NCI-H2227 (cell line): ENCODE results near the gene CATSPERB.
"Not testable (repeated sequence)": the region's sequence is repeated elsewhere in the genome, so short reads cannot be mapped to it uniquely, and the experiment has no call there.

Source experiments
- DNase-seq: peaks from one replicate; lab custom pipeline; 2025; ENCODE audit not compliant: unreplicated experiment; lab: John Stamatoyannopoulos, UW

Gene CATSPERB

DNA sequence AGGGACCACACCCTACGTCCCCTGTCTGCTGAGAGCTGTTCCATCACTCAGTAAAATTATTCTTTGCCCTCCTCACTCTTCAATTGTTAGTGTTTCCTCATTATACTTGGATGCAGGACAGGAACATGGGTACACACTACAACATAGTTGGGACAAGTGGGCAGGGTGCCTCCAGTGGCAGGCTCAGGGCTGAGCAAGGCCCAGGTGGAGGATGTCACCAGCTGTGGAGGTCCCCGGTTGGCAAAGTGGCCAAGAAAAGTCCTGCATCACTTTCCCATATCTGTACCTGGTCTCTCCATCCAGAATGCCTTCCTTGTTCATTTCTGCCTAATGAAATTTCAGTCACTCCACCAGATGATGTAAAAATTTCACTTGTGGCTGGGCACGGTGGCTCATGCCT, 149.1 kb downstream of the CATSPERB start:
- no peak for DNase-seq

DNA sequence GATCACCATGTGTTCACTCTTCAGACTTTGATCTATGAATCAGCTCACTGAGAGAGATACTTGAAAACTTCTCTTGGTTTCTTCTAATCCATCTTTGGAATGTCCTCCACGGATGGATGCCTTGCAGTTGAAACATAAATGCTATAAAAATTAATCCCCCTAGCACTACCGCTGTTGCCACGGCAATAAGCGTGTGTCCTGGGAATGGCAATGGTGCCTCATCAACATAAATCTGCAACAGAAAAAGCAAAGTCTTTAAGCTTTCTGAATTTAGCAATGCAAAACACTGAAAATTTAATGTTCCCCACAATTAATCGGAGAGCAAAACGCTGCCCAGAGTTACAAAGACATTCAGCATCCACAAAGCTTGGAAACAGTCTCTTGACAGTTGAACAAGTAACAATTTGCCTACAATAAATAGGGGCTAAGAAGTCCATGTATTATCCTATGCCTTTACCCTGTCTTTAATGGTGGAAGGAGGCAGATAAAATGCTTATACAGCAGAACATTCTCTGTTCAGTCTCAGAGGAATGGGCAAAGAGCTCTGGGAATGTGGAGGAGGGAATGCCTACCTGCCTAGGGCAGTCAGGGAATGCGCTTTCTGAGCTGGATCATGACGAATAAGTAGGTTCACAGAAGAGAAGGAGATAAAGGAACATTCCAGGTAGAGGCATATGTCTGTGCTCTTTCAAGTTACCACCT, 150.9 kb downstream of the CATSPERB start:
- DNase-seq = no peak

DNA sequence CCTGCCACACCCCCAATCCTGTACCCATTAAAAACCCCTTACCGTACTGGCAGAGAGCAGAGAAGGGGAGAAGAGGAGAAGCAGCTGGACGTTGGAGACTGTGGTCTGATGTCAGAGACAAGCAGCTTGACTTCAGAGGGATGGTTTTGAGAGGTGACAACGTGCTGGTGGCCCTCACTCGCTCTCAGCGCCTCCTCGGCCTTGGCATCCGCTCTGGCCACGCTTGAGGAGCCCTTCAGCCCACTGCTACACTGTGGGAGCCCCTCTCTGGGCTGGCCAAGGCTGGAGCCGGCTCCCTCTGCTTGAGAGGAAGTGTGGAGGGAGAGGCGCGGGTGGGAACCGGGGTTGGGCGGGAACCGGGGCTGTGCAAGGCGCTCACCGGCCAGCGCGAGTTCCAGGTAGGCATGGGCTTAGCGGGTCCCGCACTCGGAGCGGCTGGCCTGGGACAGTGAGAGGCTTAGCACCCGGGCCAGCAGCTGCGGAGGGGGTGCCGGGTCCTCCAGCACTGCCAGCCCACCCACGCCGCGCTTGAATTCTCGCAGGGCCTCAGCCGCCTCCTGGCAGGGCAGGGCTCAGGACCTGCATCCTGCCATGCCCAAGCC, 154.2 kb downstream of the CATSPERB start:
- DNase-seq = no peak

DNA sequence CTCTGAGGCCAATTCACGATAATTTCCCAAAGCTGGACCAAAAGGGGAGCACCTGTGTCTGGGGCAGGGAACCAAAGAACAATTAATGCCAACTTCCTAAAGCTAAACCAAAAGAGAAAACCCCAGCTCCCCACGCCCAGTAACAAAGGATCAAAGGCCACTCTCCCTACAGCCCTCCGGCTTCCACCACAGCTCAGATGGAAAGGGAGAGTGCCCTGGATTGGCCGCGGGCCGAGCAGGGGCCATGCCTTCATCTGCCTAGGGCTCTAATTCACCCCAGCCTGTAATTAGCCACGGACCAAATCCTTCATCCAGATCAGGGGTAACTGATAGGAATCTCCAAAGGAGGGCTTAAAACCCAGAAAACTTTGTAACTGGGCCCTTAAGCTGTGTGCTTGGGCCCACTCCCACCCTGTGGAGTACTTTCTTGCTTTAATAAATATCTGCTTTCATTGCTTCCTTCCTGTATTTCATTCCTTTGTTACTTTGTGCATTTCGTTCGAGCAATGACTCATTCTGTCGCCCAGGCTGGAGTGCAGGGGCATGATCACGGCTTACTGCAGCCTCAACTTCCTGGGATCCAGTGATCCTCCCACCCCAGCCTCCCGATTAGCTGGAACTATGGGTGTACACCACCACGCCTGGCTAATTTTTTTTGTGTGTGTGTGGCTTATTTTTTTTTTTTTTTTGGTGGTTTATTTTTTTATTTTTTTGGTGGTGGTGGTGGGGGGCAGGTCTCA, 156.2 kb downstream of the CATSPERB start:
- no peak for DNase-seq

DNA sequence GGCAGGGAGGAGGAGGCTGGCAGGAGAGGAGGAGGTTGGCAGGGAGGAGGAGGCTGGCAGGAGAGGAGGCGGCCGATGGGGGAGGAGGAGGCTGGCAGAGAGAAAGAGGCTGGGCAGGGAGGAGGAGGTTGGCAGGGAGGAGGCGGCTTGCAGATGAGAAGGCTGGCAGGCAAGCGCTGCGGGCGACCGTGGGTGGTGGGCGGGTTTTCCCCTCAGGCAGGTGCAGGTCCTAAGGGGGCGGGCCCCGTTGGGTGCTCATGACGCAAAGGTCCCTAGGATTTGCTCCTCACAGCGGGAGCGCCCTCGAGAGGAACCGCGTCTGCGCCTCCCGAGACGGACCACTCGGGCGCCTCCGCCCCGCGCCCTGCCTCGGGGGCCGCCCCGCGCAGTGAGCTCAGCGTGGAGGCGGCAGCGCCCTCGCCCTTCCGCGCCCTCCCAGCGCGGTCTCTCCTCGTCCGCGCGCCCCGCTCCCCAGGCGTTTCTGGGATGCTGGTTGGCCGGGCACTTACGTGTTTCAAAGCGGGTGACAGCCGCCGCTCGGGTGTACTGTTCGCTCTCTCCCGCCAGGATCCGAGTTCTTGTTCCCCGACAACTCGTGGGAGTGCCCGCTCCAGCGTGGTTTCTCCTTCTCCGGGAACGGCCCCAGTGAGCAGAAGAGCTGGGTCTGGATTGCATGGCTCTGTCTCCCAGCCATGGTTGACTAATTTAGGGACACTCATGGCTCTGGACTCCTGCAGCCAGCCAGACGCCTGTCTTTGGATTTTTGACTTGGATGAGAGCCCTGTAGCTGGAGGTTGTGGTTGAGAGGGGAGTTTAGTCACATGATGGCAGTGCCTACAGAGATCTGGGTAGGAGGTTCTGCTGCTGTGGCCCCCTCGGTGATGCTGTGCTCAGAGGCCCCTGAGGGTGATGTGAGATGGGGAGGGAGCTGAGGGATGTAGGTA, 157.7 kb downstream of the CATSPERB start:
- DNase-seq = peak; percentile 31

DNA sequence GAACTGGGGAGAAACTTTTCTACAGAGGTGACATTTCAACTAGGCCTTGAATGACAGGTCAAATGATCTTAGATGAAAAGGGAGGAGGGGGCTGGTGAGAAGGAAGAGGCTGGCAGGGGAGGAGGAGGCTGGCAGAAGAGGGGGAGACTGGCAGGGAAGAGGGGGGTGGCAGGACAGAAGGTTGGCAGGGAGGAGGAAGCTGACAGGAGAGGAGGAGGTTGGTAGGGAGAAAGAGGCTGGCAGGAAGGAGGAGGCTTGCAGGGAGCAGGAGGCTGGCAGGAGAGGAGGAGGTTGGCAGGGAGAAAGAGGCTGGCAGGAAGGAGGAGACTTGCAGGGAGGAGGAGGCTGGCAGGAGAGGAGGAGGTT, 158.4 kb downstream of the CATSPERB start:
- no peak for DNase-seq

DNA sequence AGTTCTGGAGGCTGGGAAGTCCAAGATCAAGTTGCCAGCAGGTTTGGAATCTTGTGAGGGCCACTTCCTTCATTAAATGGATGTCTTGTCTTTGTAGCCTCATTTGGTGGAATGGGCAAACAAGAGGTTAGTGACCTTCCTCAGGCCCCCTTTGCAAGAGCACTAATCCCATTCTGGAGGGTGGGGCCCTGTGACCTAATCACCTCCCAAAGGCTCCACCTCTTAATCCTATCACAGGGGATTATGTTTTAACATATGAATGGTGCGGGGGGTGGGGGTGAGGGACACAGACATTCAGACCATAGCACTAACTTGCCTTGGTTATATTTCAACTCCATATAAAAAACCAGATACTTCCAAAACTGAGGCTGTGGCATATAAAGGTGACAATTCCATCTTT, 161.9 kb downstream of the CATSPERB start:
- no peak for DNase-seq

DNA sequence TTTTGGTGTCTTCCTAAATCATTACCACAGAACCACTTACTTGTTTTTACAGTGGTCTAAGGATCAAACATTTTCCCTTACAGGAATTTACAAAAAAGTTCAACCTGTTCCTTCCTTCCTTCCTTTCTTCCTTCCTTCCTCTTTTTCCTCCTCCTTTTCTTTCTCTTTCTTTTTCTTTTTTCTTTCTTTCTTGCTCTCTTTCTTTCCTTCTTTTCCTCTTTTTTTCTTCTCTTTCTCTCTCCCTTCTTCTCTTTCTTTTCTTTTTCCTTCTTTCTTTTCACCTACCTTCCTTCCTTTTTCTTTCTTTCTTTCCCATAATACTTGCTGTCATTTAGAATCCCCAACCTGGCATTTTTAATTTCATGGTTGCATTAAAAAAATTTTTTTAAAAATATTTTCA, 162.6 kb downstream of the CATSPERB start:
- DNase-seq = no peak

DNA sequence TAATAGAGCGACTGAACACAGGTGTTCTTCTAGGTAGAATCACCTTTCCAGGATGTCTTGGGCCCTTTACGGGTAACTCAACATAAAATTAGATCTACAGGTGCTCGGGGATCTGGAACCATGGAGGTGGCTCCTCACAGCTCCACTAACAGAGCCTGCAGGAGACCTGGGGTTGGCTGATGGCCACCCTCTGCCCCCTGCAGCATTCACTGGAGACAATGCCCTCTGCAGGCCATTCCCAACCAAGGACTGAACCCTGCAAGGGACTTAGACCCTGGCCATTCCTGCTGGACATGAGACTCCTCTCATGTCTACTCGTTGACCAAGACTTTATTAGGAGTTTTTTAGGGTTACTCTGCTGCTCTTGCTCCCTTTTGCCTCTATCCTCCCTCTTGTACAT, 163.3 kb downstream of the CATSPERB start:
- no peak for DNase-seq

DNA sequence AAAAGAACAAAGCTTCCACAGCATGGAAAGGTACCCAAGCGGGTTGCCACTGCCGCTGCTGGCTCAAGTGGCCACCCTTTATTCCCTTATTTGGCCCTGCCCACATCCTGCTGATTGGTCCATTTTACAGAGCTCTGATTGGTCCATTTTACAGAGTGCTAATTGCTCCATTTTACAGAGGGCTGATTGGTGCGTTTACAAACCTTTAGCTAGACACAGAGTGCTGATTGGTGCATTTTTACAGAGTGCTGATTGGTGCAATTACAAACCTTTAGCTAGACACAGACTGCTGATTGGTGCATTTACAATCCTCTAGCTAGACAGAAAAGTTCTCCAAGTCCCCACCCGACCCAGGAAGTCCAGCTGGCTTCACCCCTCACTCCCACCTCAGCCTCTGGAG, 164.1 kb downstream of the CATSPERB start:
- DNase-seq = not testable (repeated sequence)

DNA sequence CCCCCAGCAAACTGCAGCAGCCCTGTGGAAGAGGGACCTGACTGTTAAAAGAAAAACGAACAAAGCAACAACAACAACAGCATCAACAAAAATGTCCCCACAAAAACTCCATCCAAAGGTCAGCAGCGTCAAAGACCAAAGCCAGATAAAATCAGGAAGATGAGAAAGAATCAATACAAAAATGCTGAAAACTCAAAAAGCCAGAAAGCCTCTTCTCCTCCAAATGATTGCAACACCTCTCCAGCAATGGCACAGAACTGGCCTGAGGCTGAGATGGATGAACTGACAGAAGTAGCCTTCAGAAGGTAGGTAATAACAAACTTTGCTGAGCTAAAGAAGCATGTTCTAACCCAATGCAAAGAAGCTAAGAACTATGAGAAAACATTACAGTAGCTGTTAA, 176.4 kb downstream of the CATSPERB start:
- no peak for DNase-seq

DNA sequence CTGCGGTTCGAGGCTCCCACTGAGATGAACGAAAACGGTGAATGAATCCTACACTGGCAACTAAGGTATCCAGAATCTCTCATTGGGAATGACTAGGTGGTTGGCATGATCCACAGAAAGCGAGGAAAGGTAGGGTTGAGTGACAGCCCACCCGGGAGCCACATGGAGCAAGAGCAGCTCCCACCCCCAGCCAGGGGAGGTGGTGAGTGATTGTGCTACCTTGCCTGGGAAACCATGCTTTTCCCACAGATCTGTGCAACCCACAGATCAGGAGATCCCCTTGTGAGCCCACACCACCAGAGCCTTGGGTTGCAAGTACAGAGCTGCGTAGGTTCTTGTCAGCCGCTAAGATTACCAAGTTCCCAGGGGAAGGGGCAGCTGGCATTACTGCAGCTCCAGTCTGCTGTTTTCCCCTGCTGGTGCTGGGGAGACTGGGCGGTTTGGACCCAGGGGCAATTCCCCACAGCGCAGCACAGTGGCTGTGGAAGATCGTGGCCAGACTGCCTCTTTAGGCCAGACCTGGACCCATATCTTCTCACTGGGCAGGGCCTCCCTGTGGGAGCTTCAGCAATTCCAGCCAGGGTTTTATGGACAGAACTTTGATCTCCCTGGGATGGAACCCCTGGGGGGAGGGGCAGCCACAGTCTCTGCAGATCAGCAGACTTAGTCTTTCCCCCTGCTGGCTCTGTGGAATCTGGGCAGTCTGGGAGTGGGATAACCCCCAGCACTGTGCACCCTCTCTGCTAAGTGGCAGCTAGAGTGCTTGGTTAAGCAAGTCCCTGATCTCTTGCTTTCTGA, 177.2 kb downstream of the CATSPERB start:
- no peak for DNase-seq

DNA sequence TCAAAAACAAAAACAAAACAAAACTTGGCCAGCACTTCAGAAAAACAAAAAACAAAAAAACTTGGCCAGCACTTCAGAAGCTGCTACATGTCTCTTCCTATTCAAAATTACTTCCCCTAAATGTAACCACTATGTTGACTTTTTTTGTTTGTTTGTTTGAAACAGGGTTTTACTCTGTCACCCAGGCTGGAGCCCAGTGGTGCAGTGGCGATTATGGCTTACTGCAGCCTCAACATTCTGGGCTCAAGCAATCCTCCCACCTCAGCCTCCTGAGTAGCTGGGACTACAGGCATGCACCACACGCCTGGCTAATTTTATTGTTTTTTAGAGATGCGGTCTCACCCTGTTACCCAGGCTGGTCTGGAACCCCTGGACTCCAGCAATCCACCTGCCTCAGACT, 183.8 kb downstream of the CATSPERB start:
- DNase-seq = no peak

DNA sequence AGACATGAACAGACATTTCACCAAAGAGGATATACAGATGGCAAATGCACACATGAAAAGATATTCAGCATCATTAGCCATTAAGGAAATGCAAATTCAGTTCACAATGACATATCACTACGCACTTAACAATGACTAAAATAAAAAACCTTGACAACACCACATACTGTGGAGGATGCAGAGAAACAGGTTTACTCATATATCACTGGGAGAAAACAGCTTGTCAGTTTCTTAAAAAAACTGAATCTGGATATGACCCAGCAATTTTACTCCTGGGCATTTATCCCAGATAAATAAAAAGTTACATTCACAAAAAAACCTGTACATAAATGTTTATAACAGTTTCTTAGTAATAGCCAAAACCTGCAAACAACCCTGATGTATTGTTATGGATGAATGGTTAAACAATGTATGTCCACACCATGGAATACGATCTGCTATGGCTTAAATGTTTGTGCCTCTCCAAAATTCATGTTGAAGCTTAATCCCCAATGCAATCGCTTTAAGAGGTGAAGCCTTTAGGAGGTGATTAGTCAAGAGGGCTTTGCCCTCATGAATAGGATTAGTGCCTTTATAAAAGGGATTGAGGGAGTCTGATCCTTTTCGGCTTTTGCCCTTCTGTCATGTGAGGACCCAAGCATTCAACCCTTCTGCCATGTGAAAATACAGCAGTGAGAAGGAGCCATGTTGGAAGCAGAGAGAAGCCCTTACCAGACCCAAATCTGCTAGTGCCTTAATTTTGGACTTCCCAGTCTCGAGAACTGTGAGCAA, 185.8 kb downstream of the CATSPERB start:
- DNase-seq = no peak

DNA sequence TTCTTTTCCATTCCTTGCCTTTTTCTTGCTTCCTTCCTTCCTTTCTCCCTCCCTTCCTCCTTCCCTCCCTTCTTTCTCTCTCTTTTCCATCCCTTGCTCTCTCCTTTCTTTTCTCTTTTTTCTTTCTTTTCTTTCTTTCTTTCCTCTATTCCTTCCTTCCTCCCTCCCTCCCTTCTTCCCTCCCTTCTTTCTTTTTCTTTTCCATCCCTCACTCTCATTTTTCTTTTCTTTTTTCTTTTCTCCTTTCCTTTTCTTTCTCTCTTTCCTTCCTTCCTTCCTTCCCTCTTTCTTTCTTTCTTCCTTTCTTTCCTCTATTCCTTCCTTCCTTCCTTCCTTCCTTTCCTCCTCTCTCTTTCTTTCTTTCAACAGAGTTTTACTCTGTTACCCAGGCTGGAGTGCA, 186.7 kb downstream of the CATSPERB start:
- DNase-seq = no peak

DNA sequence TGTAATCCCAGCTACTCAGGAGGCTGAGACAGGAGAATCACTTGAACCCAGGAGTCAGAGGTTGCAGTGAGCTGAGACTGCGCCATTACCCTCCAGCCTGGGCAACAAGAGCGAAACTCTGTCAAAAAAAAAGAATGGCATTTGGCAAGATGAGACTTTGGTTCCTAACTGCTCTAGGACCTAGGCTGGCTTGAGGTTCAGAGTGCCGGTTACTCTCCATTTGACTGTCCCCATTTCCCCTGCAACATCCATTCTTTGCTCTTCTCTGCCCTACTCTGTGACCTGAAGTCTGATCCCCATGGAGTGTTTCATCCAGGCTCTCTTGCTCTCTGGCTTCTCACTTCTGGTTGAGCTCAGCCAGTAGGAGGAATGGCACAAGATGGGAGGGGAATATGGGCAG, 195.6 kb downstream of the CATSPERB start:
- no peak for DNase-seq

DNA sequence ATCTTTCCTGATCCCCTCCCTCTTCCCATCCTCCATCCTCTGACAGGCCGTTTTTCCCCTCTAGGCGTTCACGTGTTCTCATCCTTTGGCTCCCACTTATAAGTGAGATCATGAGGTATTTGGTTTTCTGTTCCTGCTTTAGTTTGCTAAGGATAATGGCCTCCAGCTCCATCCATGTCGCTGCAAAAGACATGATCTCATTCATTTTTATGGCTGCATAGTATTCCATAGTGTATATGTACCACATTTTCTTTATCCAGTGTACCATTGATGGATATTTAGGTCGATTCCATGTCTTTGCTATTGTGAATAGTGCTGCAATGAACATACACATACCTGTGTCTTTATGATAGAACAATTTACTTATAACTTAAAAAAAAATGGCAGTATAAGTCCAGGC, 197.8 kb downstream of the CATSPERB start:
- DNase-seq = not testable (repeated sequence)

DNA sequence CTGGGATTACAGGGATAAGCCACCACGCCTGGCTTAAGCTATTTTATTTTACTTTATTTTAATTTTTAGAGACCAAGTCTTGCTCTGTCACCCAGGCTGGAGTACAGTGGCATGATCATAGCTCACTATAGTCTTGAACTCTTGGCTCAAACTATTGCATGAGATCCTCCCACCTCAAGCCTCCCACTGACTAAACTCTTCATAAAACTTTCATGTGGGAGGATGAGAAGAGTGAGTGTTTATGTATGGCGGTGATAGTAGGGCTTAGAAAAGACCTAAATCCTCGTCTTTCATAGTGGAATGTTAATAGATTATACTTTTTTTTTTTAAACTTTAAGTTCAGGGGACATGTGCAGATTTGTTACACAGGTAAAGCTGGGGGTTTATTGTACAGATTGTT, 198.3 kb downstream of the CATSPERB start:
- no peak for DNase-seq
